Measurements from ENCODE around the gene LGALS14.

DNA sequence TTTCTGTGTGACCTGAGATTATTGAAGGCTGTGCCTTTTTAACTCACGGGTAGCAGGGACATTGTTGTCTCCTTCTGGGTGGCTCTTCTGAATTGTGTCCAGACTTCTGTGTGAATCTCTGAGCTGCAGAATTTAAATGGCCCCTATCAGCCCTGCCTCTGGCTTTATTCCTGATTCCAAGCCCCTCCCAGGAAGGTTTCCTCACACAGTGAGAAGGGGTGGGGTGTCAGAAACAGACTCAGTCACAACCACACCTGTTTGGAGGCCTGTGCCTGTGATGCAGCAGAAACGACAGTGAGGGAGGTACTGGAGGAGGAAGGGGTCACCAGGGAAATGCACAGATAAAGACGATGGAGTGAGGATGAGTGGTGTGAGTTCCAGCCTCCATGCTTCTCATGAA is 33.6 kb downstream of the LGALS14 start, which contains the start of gene CLC:
- TF ChIP-seq, protein P1, sequence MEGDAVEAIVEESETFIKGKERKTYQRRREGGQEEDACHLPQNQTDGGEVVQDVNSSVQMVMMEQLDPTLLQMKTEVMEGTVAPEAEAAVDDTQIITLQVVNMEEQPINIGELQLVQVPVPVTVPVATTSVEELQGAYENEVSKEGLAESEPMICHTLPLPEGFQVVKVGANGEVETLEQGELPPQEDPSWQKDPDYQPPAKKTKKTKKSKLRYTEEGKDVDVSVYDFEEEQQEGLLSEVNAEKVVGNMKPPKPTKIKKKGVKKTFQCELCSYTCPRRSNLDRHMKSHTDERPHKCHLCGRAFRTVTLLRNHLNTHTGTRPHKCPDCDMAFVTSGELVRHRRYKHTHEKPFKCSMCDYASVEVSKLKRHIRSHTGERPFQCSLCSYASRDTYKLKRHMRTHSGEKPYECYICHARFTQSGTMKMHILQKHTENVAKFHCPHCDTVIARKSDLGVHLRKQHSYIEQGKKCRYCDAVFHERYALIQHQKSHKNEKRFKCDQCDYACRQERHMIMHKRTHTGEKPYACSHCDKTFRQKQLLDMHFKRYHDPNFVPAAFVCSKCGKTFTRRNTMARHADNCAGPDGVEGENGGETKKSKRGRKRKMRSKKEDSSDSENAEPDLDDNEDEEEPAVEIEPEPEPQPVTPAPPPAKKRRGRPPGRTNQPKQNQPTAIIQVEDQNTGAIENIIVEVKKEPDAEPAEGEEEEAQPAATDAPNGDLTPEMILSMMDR (IDR thresholded peaks at IDR 0.05), result no peak
- TF ChIP-seq POLR2A (IDR thresholded peaks at IDR 0.05), result no peak
